ENCODE data around the gene ADORA1.

- TF ChIP-seq CTCF (IDR thresholded peaks at IDR 0.05; ENCODE audit: insufficient read depth, low read length, poor library complexity, severe bottlenecking) (peak; percentile 55), EZH2phosphoT487 (conservative IDR thresholded peaks at IDR 0.05; ENCODE audit: low read length) (no peak)
These were observed 9.6 kb upstream of the ADORA1 start for GRCh38 chr1:203117611-203118575.

Data from SU-DHL-6 (cell line).